Fibroblast of skin of left quadriceps (primary cell): ENCODE results near the gene CD207.
"Not testable (repeated sequence)": the region's sequence is repeated elsewhere in the genome, so short reads cannot be mapped to it uniquely, and the experiment has no call there.

Source experiments
- DNase-seq, 2 experiments: peaks; one replicate each; pipeline ENCODE4 v3.0.0-alpha.2; 2013; ENCODE audit warnings: low read depth in 2 of 2

Gene CD207

GRCh38 chr2:70828914-70829824 lies 6.4 kb downstream of the CD207 start:
- peak; percentile 17 for DNase-seq

- DNase-seq, result no peak
These were observed 7.5 kb downstream of the CD207 start for GRCh38 chr2:70828115-70828514.

- DNase-seq, result no peak
These were observed 8.2 kb downstream of the CD207 start for GRCh38 chr2:70827388-70827787.

- no peak for DNase-seq
These were observed 8.8 kb downstream of the CD207 start for GRCh38 chr2:70826696-70827350.

GRCh38 chr2:70823249-70823648 lies 12.4 kb downstream of the CD207 start:
- no peak for DNase-seq

GRCh38 chr2:70822843-70823242 lies 12.8 kb downstream of the CD207 start:
- no peak for DNase-seq

GRCh38 chr2:70820499-70820898 lies 15.1 kb downstream of the CD207 start, which contains the start of gene CLEC4F:
TSS of gene CLEC4F (minus strand) at chr2:70820599. CDS start at chr2:70820523, 76 bp downstream.
- no peak for DNase-seq

GRCh38 chr2:70817284-70817954 lies 18.2 kb downstream of the CD207 start:
- DNase-seq, result no peak

GRCh38 chr2:70816726-70817125 lies 18.9 kb downstream of the CD207 start:
- no peak for DNase-seq

- DNase-seq, result no peak
These were observed 26.3 kb downstream of the CD207 start for GRCh38 chr2:70808983-70809958.

- no peak for DNase-seq
These were observed 27.8 kb downstream of the CD207 start for GRCh38 chr2:70807828-70808118.

GRCh38 chr2:70807102-70807827 lies 28.4 kb downstream of the CD207 start:
- no peak for DNase-seq

- DNase-seq, result no peak
These were observed 29.0 kb downstream of the CD207 start for GRCh38 chr2:70806620-70807019.

GRCh38 chr2:70806013-70806412 lies 29.6 kb downstream of the CD207 start:
- DNase-seq, result no peak

- DNase-seq, result no peak
These were observed 33.9 kb downstream of the CD207 start for GRCh38 chr2:70801607-70802263.

- no peak for DNase-seq
These were observed 35.9 kb downstream of the CD207 start for GRCh38 chr2:70799706-70800105.

GRCh38 chr2:70797996-70798395 lies 37.6 kb downstream of the CD207 start:
- not testable (repeated sequence) for DNase-seq

GRCh38 chr2:70797506-70797905 lies 38.1 kb downstream of the CD207 start:
- no peak for DNase-seq

- no peak for DNase-seq
These were observed 39.4 kb downstream of the CD207 start for GRCh38 chr2:70796262-70796661.
